ENCODE measurements around the gene STRBP.

Gene STRBP

GRCh38 chr9:123131258-123131657 is 137.1 kb downstream of the STRBP start:
- DNase-seq (ENCODE audit: low read depth in 2 of 2), result no peak

GRCh38 chr9:123129423-123129822 is 139.0 kb downstream of the STRBP start:
- no peak for DNase-seq (ENCODE audit: low read depth in 2 of 2)

DNA sequence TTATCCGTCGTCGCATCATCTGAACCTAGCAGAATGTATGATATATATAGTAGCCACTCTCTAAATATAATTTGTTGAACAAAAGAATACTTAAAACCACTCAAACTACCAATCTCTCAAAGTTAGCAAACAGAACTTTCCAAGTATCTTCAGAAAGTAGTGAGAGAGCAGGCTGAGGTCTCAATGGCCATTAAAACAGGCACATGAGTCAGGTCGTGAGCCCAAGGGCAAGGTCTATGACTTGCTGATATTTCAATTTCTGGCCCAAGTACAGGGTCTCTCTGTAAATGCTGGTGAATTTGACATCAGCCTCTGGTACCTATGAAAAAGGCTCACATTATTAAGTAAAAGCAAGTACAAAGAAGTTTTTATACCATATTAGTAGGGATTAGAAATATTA is 139.8 kb downstream of the STRBP start:
- DNase-seq (ENCODE audit: low read depth in 2 of 2), result no peak

- DNase-seq (ENCODE audit: low read depth in 2 of 2), result no peak
These were observed 140.8 kb downstream of the STRBP start for GRCh38 chr9:123127512-123128075.

DNA sequence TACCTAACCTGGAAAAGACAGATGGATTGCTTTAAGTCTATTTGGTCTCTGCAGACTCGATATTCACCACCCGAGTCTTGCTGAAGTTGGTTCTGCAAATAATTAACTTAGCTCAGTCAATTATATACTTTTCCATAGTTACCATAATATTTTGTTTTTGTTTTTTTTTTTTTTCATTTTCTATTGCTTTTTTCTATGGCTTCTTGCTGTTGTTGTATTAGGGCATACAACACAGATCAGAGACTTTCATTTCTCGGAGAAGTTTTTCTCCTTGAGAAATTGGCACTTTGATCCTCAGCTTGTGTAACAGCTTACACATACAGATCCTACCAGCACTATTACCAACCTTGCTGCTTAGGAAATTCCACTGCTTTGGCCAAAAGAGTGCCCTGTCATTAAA is 146.9 kb downstream of the STRBP start:
- no peak for DNase-seq (ENCODE audit: low read depth in 2 of 2)

DNA sequence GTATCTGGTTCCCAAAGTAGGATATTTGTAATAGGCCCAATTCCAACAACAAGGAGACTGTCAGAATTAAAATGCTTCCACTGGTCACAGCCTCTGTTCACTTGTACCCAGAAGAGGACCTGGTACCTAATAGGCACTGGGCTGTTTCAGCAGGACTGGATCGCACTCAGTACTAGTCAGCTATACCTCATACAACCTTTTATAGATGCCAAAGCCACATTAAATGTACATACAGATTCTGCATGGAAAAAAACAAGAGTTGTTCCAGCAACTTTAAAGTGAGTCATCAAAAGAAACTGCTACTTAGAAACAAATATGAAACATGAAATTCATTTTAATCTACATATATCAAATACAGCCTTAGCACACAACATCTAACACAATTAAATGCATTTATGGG is 147.4 kb downstream of the STRBP start:
- DNase-seq (ENCODE audit: low read depth in 2 of 2), result no peak

DNA sequence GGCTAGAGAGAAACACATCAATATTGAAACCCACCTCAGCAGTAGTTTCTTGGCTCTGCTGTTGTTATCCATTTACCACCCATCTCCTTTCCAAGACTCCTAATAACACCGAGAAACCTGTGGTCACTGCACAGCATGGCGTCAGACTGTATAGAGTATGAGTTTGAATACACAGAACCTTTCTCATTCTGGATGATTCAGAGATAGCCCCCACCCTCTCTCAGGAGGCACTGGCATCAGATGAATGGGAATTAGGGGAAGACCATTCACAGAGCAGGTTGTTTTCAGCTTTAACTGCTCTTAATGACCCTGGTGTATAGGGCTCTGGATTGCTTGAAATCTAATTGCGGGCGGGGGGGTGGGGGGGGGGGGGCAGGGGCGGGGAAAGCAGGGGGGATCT is 148.3 kb downstream of the STRBP start:
- no peak for DNase-seq (ENCODE audit: low read depth in 2 of 2)

DNA sequence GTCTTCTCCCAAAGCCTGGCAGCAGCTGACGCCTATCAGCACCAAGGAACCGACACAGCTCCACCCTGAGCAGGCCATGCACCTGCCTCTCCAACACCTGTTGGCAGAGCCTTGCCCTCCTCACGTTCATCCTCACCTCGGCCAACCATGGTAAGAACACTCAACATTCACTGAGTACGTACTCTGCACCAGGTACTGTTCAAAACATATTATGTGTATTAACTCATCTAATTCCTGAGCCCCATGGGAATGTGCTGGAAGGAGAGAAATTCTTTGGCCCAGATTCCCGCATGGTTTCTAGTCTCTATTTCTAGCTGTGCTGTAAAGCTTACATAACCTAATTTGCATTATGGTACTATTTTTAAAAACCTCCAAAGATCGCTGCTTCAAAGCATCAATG is 148.8 kb downstream of the STRBP start:
- no peak for DNase-seq (ENCODE audit: low read depth in 2 of 2)

DNA sequence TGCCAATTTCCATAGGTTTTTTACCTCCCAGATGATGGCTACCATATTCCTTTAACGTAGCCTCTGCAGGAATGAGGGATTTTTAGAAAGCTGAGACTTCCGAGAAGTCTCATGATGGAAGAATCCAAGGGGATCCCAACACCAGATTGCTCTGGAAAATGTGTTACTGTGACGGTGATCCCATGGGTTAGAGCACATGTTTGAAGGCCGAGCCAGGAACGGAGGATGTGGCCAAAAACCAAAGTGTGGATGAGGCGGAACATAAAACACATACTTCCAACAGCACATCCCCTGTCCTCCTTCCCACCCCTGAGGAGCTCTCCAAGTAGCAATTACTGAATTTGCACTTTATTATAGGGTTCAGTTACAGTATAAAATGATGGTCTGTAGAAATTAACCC is 152.3 kb downstream of the STRBP start:
- DNase-seq (ENCODE audit: low read depth in 2 of 2), result no peak

DNA sequence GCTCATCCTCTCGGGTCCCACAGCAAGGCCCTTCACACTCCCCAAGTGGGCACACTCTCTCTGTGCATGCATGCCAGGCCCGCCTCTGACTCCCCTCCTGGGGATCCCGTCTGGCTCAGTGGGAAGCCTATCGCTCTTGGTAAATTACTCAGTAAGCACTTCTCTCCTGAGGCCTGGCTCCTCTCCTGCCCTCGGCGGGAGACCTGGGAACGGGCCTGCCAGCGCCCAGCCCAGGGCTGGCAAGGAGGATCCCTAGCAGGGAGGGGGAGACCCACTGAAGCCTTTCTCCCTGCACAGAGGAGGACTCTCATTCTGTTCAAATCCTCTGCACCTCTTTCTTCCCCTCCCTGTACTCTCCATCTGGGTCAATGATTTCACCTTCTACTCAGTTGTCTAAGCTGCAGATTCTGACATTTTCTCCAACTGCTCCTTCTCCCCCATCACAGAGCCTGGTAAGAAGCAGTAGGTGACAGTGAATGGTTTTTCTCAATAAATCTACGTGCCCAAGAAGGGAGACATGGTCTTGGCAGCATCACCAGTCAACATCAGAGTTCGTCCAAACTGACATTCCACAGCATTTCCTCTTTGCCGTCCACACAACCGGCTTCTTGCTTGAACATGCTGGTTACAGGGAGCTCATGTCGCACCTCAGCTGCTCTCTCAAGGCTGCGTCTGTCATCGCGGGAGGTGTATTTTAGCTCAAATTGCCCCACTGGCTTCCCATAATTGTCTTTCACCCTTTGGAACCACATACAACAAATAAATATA is 153.1 kb downstream of the STRBP start:
- no peak for DNase-seq (ENCODE audit: low read depth in 2 of 2)

- DNase-seq (ENCODE audit: low read depth in 2 of 2), result no peak
These were observed 155.2 kb downstream of the STRBP start for GRCh38 chr9:123113185-123113584.

GRCh38 chr9:123112015-123112975 is 156.1 kb downstream of the STRBP start:
- no peak for DNase-seq (ENCODE audit: low read depth in 2 of 2)

GRCh38 chr9:123111427-123112014 is 156.9 kb downstream of the STRBP start:
- no peak for DNase-seq (ENCODE audit: low read depth in 2 of 2)

- no peak for DNase-seq (ENCODE audit: low read depth in 2 of 2)
These were observed 158.7 kb downstream of the STRBP start for GRCh38 chr9:123109540-123110279.

GRCh38 chr9:123108976-123109375 is 159.4 kb downstream of the STRBP start:
- no peak for DNase-seq (ENCODE audit: low read depth in 2 of 2)

- DNase-seq (ENCODE audit: low read depth in 2 of 2), result no peak
These were observed 160.6 kb downstream of the STRBP start for GRCh38 chr9:123107639-123108285.

DNA sequence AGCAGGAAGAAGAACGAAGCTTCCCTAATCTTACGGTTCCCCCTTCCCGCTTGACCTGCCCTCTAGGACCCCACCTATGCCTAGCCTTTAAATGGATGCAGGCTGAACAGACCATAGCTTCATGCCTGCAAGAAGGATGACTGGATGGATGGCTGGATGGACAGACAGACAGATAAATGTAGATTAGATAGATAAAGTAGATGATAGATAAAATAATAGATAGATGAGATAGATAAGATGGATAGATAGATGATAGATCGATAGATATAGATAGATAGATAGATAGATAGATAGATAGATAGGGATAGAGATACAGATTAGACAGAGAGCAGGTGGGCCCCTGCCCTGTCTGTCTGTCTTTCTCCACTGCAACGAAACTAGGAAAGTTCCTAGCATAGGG is 162.9 kb downstream of the STRBP start:
- DNase-seq (ENCODE audit: low read depth in 2 of 2), result no peak

DNA sequence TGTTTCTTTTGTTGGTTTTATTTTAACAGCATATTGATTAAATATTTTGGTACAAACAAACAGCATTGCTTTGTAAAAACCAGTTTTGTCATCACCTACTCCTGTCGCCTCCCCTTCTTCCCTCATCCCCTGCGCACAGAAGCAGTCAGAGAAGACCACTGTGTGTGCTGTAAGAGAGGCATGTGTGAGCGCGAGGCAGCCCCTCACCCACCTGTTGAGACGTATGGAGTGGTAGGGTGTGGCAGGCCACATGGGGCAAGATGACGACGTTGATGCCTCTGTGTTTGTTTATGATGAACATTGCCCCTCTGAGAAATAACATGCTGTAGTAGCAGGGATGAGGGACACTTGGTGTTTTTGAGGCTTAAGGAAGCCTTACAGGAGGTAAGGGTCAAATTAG is 163.6 kb downstream of the STRBP start:
- no peak for DNase-seq (ENCODE audit: low read depth in 2 of 2)

DNA sequence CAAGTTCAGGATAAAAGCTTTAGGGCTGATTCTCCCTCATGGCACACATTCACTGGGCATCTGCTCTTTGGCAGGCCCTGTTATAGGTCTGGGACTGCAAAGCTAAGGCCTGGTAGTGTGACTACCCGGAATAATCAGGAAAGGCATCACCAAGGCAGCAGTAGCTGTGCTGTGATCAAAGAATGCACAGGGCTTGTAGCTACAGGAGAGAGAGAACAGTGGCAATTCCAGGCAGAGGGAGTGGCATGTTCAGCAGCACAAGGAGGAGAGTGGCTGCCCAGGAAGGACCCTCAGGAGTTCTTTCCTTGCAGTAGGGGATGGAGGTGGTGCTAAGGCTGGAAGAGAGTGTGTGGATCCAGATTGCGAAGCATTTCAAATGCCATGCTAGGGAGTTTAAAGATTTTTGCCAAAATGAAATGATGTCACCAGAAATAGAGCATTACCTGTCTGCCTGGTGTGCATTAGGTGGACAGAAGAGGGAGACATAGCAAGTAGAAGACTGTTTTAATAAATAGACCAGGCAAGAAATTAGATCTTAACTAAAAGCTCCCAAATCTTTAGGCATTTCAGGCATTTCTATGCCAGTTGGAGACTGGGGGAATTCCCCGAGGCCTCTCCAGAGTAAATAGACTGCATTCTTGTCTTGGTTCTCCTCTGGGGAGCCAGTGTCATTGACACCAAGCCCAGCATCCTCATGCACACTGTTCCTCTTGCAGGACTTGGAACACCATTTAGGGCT is 165.8 kb downstream of the STRBP start:
- no peak for DNase-seq (ENCODE audit: low read depth in 2 of 2)

DNA sequence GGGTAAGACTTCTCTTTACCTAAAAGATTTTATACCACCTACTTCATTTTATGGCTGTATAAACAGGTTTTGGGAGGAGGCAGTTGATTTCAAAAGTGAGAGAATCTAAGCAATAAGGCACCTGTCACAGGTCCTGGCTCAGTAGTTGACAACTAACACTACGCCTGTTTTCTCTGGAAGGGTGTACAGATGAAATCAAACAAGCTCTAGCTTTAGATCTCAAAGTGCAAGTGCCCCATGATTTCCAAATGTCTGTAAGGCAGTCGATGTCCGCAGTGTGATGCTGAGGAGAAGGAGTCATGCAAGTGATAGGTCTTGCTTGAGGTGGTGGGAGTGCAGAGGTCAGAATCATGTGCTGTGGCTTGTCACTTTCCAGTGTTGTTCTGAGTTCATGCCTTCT is 168.8 kb downstream of the STRBP start:
- DNase-seq (ENCODE audit: low read depth in 2 of 2), result no peak

Data from stimulated activated CD8-positive, alpha-beta memory T cell treated with anti-CD3 and anti-CD28 coated beads, Interleukin-15, amount 100 ng/mL, for 4 hours (primary cell).